ENCODE results near the gene SUSD4. TPM values are rescaled to one million over a fixed set of nuclear protein-coding genes. Genes with fewer than 3 reads are reported as not detected.

SUSD4 gene
- total RNA-seq, 2 donors from 2014 or later = 0.58 to 0.92 TPM

DNA sequence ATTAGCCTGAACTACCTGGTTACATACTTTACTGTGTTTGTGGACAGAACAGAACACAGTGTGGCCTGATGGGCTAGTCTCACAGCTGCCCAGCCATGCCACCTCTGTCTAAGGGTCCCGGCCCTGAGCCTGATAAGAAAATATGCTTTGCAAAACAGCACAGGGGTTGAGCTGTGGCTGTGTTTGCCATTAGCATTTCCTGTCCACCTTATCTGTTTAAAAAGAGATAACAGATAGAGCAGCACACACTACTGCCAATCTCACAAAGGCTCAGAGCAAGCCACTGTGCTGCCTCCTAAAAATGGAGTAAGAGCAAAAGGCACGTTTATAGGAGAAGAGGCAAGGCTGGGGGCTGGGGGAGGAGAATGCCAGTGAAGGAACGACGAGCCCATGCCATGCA lies 95.0 kb downstream of the SUSD4 start:
- no peak for DNase-seq
- Mint-ChIP-seq H3K4me3 (no peak overlapping the region), H3K4me1 (peaks cover 36% of the 10 kb centered on the region), H3K36me3 (ENCODE audit: low read depth) (no peaks in the 10 kb centered on the region), H3K27ac (no peak overlapping the region), H3K9me3 (no peaks in the 10 kb centered on the region), H3K27me3 (ENCODE audit: insufficient read depth) (peaks cover 1% of the 10 kb centered on the region)
- WGBS, 2 experiments (ENCODE audit: insufficient coverage in 1 of 2, insufficient read length in 1 of 2) = 64 to 79% methylated on average over 3 to 4 of the region's 4 CpGs
- H3K4me1 ChIP-seq (ENCODE audit: control insufficient read depth, insufficient read depth, low read length) = peaks cover 25% of the 10 kb centered on the region
- no peak overlapping the region for H3K4me3 ChIP-seq (ENCODE audit: low read length)
- TF ChIP-seq, protein P1, sequence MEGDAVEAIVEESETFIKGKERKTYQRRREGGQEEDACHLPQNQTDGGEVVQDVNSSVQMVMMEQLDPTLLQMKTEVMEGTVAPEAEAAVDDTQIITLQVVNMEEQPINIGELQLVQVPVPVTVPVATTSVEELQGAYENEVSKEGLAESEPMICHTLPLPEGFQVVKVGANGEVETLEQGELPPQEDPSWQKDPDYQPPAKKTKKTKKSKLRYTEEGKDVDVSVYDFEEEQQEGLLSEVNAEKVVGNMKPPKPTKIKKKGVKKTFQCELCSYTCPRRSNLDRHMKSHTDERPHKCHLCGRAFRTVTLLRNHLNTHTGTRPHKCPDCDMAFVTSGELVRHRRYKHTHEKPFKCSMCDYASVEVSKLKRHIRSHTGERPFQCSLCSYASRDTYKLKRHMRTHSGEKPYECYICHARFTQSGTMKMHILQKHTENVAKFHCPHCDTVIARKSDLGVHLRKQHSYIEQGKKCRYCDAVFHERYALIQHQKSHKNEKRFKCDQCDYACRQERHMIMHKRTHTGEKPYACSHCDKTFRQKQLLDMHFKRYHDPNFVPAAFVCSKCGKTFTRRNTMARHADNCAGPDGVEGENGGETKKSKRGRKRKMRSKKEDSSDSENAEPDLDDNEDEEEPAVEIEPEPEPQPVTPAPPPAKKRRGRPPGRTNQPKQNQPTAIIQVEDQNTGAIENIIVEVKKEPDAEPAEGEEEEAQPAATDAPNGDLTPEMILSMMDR (conservative IDR thresholded peaks at IDR 0.05) = no peak
- H3K27ac ChIP-seq (ENCODE audit: low read depth, low read length) = no peak overlapping the region
- H3K27me3 ChIP-seq (ENCODE audit: control insufficient read depth, insufficient read depth, low read length, poor library complexity, severe bottlenecking) = no peaks in the 10 kb centered on the region
- no peak overlapping the region for H3K9ac ChIP-seq (ENCODE audit: extremely low read depth, low read length, poor library complexity, severe bottlenecking)
- no peaks in the 10 kb centered on the region for H3K9me3 ChIP-seq (ENCODE audit: control insufficient read depth, low read length)
- H3K36me3 ChIP-seq (ENCODE audit: control insufficient read depth, insufficient read depth, low read length) = no peaks in the 10 kb centered on the region

DNA sequence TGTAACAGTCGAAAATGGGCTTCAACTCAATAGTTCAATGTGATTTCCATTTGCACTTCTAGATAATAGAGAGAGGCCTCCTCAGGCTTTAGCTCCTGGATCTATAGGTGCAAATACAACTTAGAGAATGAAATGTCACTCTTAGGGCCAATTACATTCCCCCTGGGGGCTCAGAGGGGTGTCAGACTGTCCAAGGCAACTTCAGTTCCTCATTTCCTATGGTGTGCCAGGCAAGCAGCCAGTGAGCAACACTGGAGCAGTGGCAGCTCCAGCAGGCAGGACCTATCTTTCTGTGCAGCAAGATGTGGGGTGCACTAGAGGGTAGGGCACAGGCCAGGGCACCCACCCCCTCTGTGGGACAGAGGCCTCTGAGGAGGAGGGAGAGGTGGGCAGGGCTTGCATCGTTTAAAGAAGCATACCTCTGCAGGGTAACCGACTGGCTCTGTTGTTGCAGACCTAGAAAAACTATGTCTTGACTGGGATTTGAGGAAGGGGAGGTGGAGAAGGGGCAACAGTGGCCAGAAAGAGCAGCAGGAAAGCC lies 97.3 kb downstream of the SUSD4 start:
- Histone ChIP-seq H3K4me1 (ENCODE audit: control insufficient read depth, insufficient read depth, low read length) (peaks cover 25% of the 10 kb centered on the region), H3K9ac (ENCODE audit: extremely low read depth, low read length, poor library complexity, severe bottlenecking) (no peak overlapping the region), H3K9me3 (ENCODE audit: control insufficient read depth, low read length) (no peaks in the 10 kb centered on the region), H3K36me3 (ENCODE audit: control insufficient read depth, insufficient read depth, low read length) (no peaks in the 10 kb centered on the region), H3K27ac (ENCODE audit: low read depth, low read length) (no peak overlapping the region), H3K27me3 (ENCODE audit: control insufficient read depth, insufficient read depth, low read length, poor library complexity, severe bottlenecking) (no peaks in the 10 kb centered on the region), H3K4me3 (ENCODE audit: low read length) (no peak overlapping the region)
- no peak overlapping the region for H3K27ac Mint-ChIP-seq
- no peaks in the 10 kb centered on the region for H3K9me3 Mint-ChIP-seq
- peaks cover 9% of the 10 kb centered on the region for H3K27me3 Mint-ChIP-seq (ENCODE audit: insufficient read depth)
- DNase-seq = no peak
- TF ChIP-seq, protein P1 (conservative IDR thresholded peaks at IDR 0.05) = no peak
- peaks cover 37% of the 10 kb centered on the region for H3K4me1 Mint-ChIP-seq
- no peaks in the 10 kb centered on the region for H3K36me3 Mint-ChIP-seq (ENCODE audit: low read depth)
- 64 to 67% methylated on average over 2 to 3 of the region's 3 CpGs for WGBS, 2 experiments (ENCODE audit: insufficient coverage in 1 of 2, insufficient read length in 1 of 2)
- H3K4me3 Mint-ChIP-seq = no peak overlapping the region

DNA sequence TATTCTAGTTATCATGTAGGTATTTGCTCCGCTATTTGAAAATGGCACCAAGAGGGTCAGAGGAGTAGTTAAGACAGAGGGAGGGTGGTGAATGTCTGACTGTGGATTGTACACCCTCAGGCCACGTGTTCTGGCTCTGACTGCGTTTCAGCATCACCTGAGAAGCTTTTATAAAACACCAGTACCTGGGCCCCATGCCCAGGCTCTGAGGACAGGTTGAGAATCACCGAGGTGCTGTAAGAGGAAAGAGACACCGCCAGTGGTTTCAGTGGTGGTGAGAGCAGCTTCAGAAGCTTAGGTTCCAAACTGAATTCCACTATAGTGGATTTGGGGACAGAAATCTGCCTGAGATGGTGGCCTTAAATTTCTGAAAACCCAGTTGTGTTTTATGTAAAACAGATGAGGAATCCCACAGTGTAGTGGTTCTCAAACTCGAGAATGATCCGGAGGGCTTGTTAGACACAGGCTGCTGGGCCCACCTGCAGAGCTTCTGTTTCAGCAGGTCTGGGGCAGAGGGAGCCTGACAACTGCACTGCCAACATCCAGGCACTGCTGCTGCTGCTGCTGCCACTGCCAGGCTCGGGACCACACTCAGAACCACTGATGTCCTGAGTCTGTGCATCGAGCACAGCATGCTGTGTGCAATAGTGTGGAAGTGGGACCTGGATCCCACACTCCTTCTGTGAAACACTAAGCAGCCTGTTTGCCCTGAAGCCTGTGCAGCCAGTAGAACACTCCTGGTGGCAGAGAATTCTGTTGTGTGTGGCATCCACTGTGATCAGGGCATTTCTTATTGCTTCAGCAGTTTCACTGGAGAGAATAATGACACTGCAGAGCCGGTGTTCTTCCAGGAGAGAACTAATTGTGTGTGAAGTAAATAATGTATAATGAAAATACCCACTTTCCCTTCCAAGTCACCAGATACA lies 98.7 kb downstream of the SUSD4 start:
- H3K4me3 ChIP-seq (ENCODE audit: low read length) = no peak overlapping the region
- TF ChIP-seq, protein P1 (conservative IDR thresholded peaks at IDR 0.05) = no peak
- Mint-ChIP-seq H3K36me3 (ENCODE audit: low read depth) (no peaks in the 10 kb centered on the region), H3K27me3 (ENCODE audit: insufficient read depth) (peaks cover 9% of the 10 kb centered on the region), H3K9me3 (no peaks in the 10 kb centered on the region), H3K4me1 (peaks cover 37% of the 10 kb centered on the region), H3K4me3 (no peak overlapping the region), H3K27ac (no peak overlapping the region)
- no peaks in the 10 kb centered on the region for H3K27me3 ChIP-seq (ENCODE audit: control insufficient read depth, insufficient read depth, low read length, poor library complexity, severe bottlenecking)
- H3K9ac ChIP-seq (ENCODE audit: extremely low read depth, low read length, poor library complexity, severe bottlenecking) = no peak overlapping the region
- peaks cover 24% of the 10 kb centered on the region for H3K4me1 ChIP-seq (ENCODE audit: control insufficient read depth, insufficient read depth, low read length)
- no peak overlapping the region for H3K27ac ChIP-seq (ENCODE audit: low read depth, low read length)
- no peaks in the 10 kb centered on the region for H3K36me3 ChIP-seq (ENCODE audit: control insufficient read depth, insufficient read depth, low read length)
- H3K9me3 ChIP-seq (ENCODE audit: control insufficient read depth, low read length) = no peaks in the 10 kb centered on the region
- DNase-seq = no peak
- WGBS, 2 experiments (ENCODE audit: insufficient coverage in 1 of 2, insufficient read length in 1 of 2) = 84 to 88% methylated on average over 2 to 10 of the region's 10 CpGs
